A549 (cell line): ENCODE measurements around the gene KRT76. TPM values are rescaled to one million over a fixed set of nuclear protein-coding genes. Genes with fewer than 3 reads are reported as not detected.

ENCODE experiments used
- ATAC-seq, 2 experiments: fragments of 200-7000 bp in 1 of 2; fragments of >200 bp in 1 of 2; cut with Nextera tagmentation in 1 of 2; cut with Tn5 transposase in 1 of 2; 3 replicates each; pipeline versions ENCODE4 v1.8.0 to v1.9.1; 2018 to 2020; ENCODE audit warnings: mild to moderate bottlenecking in 1 of 2, moderate library complexity in 1 of 2
- CTCF ChIA-PET: fragments of 300-600 bp; sonication (Branson Sonifier 250); formaldehyde crosslinking; extraction: SDS; loops from one replicate; lab custom pipeline; 2021; ENCODE audit warnings: antibody characterized with exemption, inconsistent platforms; lab: Yijun Ruan, JAX
- POLR2A ChIA-PET: fragments of 350-600 bp; formaldehyde crosslinking; extraction: SDS; loops from one replicate; lab custom pipeline; 2021; ENCODE audit warnings: antibody characterized with exemption, inconsistent platforms; lab: Yijun Ruan, JAX
- DNase-seq, 2 experiments: peaks; one replicate each; pipeline versions ENCODE4 v3.0.0 to v3.0.0-alpha.2; 2011 to 2016; ENCODE audit warnings: low read depth in 1 of 2, low spot score in 1 of 2
- FAIRE-seq: peaks from 2 replicates; lab custom pipeline; 2011; peaks lifted over from hg19 to GRCh38; lab: Jason Lieb, UNC
- H3K27ac ChIP-seq, 2 experiments: fragments of >200 bp; sonication (Bioruptor Twin); formaldehyde crosslinking; 3 replicates each; pipeline ENCODE4 v1.5.1; 2016 to 2017
- H3K4me1 ChIP-seq: fragments of >200 bp; sonication (Bioruptor Twin); formaldehyde crosslinking; 3 replicates; pipeline ENCODE4 v1.6.1; 2016
- H3K4me2 ChIP-seq: fragments of >200 bp; sonication (Bioruptor Twin); formaldehyde crosslinking; 3 replicates; pipeline ENCODE4 v1.6.1; 2016
- H3K4me3 ChIP-seq: fragments of >200 bp; sonication (Bioruptor Twin); formaldehyde crosslinking; 3 replicates; pipeline ENCODE4 v1.5.1; 2016
- H3K9me3 ChIP-seq: fragments of >200 bp; sonication (Bioruptor Twin); formaldehyde crosslinking; 3 replicates; pipeline ENCODE4 v1.6.1; 2016
- CEBPB ChIP-seq, 2 experiments: fragments of >200 bp in 1 of 2; sonication (Bioruptor Twin) in 1 of 2; formaldehyde crosslinking in 1 of 2; IDR thresholded peaks; 2 replicates each; pipeline ENCODE4 v1.6.1; 2012 to 2016
- ELK1 ChIP-seq: fragments of 150-350 bp; IDR thresholded peaks from 2 replicates; pipeline ENCODE4 v1.6.1; 2014; ENCODE audit warnings: low read depth, mild to moderate bottlenecking, low read length
- ESRRA ChIP-seq: fragments of 150-350 bp; IDR thresholded peaks from 2 replicates; pipeline ENCODE4 v1.6.1; 2014; ENCODE audit warnings: mild to moderate bottlenecking, low read length, borderline replicate concordance
- FOXS1 ChIP-seq: fragments of 250-450 bp; sonication (Bioruptor Pico); IDR thresholded peaks from 2 replicates; pipeline ENCODE4 v1.5.0; 2020; ENCODE audit warnings: mild to moderate bottlenecking, moderate library complexity
- HOXB13 ChIP-seq: fragments of 250-450 bp; sonication (Bioruptor Pico); IDR thresholded peaks from 2 replicates; pipeline ENCODE4 v1.5.0; 2020; ENCODE audit warnings: low read depth, mild to moderate bottlenecking, moderate library complexity
- JUNB ChIP-seq: fragments of >200 bp; sonication (Bioruptor Twin); formaldehyde crosslinking; IDR thresholded peaks from 2 replicates; pipeline ENCODE4 v1.6.1; 2016
- MAX ChIP-seq: IDR thresholded peaks from 2 replicates; pipeline ENCODE4 v1.6.1; 2012
- NPAS2 ChIP-seq: fragments of 250-450 bp; sonication (Bioruptor Pico); IDR thresholded peaks from 2 replicates; pipeline ENCODE4 v1.8.0; 2022; ENCODE audit warnings: mild to moderate bottlenecking, moderate library complexity, borderline replicate concordance
- PHF8 ChIP-seq: fragments of 200-600 bp; sonication (generic); IDR thresholded peaks from 2 replicates; pipeline ENCODE4 v1.6.1; 2016; ENCODE audit warnings: low read depth, mild to moderate bottlenecking, antibody characterized with exemption, moderate library complexity, borderline replicate concordance
- RARB ChIP-seq: fragments of 250-450 bp; sonication (Bioruptor Pico); IDR thresholded peaks from 2 replicates; pipeline ENCODE4 v1.8.0; 2021; ENCODE audit warnings: mild to moderate bottlenecking, moderate library complexity
- RCOR1 ChIP-seq: fragments of 150-350 bp; IDR thresholded peaks from 2 replicates; pipeline ENCODE4 v1.6.1; 2014; ENCODE audit warnings: antibody characterized with exemption, low read length, low read depth
- REST ChIP-seq: fragments of 200-600 bp; sonication (generic); IDR thresholded peaks from 2 replicates; pipeline ENCODE4 v1.6.1; 2016; ENCODE audit warnings: antibody characterized with exemption, mild to moderate bottlenecking, moderate library complexity
- RNF2 ChIP-seq: fragments of 200-600 bp; sonication (generic); IDR thresholded peaks from 2 replicates; pipeline ENCODE4 v1.6.1; 2016; ENCODE audit warnings: low read depth, mild to moderate bottlenecking, antibody characterized with exemption, moderate library complexity, borderline replicate concordance
- SMC3 ChIP-seq: fragments of >200 bp; sonication (Bioruptor Twin); formaldehyde crosslinking; IDR thresholded peaks from 3 replicates; pipeline ENCODE4 v1.6.1; 2018; ENCODE audit warnings: inconsistent platforms
- TFCP2L1 ChIP-seq: fragments of 250-450 bp; sonication (Bioruptor Pico); IDR thresholded peaks from 2 replicates; pipeline ENCODE4 v1.5.0; 2021; ENCODE audit warnings: mild to moderate bottlenecking
- USF2 ChIP-seq: fragments of 450-650 bp; IDR thresholded peaks from 2 replicates; pipeline ENCODE4 v1.6.1; 2014; ENCODE audit warnings: antibody characterized with exemption
- WGBS: methylation state at CpG from one replicate; pipeline ENCODE4 v1.1.6; 2017; ENCODE audit errors: missing lambda C conversion rate; 5-methylcytosine and 5-hydroxymethylcytosine counted together
- polyA plus RNA-seq, 4 experiments: library from polyadenylated mRNA; depleted of rRNA in 3 of 4; stranded (reverse); fragments of >200 nt; fragmentation: RNase III in 1 of 4; extraction: RNeasy Plus Mini Kit Qiagen cat#74134 plus additional on column Dnase treatment in 1 of 4; gene quantifications; 2 replicates in 3 of 4; 3 replicates in 1 of 4; pipeline ENCODE4 v1.2.3, GENCODE V29; 2011 to 2017

Gene KRT76
- polyA plus RNA-seq, 2 of the 4 experiments (the other 2 are of a cell fraction), result not detected

- ChIA-PET CTCF (interaction anchor here (0.6 to 1.4 kb wide), 7 partner anchors 8 to 519 kb away, joined by 3 to 5 read pairs (median 4); no protein-coding TSS in a partner anchor), POLR2A (no interaction called here)
- Histone ChIP-seq H3K9me3 (no peaks in the 10 kb centered on the region), H3K27ac (0 out of 6 replicates have a peak overlapping the region, but pooled peaks of 1 of the 2 experiments have one; percentile 23), H3K4me3 (no peak overlapping the region), H3K4me2 (no peak overlapping the region), H3K4me1 (peaks cover 27% of the 10 kb centered on the region)
- no peak for ATAC-seq
- TF ChIP-seq FOXS1 (CRISPR knock-in tag) (no peak), USF2 (no peak), MAX (no peak), RARB (CRISPR knock-in tag) (no peak), ESRRA (no peak), HOXB13 (no peak), CEBPB (IDR thresholded peaks at IDR 0.05) (no peak), RCOR1 (no peak), SMC3 (no peak), TFCP2L1 (CRISPR knock-in tag) (no peak), ELK1 (no peak), PHF8 (no peak), JUNB (no peak), REST (no peak)
- no peak for FAIRE-seq
- WGBS, result 93% methylated on average over 9 of the region's 9 CpGs
- no peak for DNase-seq
Observed at GRCh38 chr12:52815676-52816588, 38.8 kb upstream of the KRT76 start.

- POLR2A ChIA-PET, result no interaction called here
- no peak overlapping the region for H3K4me3 ChIP-seq
- 91% methylated on average over 4 of the region's 4 CpGs for WGBS
- no peak overlapping the region for H3K4me2 ChIP-seq
- no peaks in the 10 kb centered on the region for H3K9me3 ChIP-seq
- CTCF ChIA-PET, result interaction anchor here (1.2 kb wide), 2 partner anchors 9 to 50 kb away, joined by 3 read pairs; no protein-coding TSS in a partner anchor
- DNase-seq, result no peak
- no peak for TF ChIP-seq RNF2
- TF ChIP-seq NPAS2, result no peak
- TF ChIP-seq, all 56 proteins: peak for 0
- Histone ChIP-seq H3K4me1 (peaks cover 26% of the 10 kb centered on the region), H3K27ac (no peak overlapping the region)
- ATAC-seq (no peak), FAIRE-seq (no peak)
Observed at GRCh38 chr12:52815161-52815560, 38.0 kb upstream of the KRT76 start.
